Peyer's patch (tissue), 4 donors: ENCODE measurements around the gene HADHA.

Experiments used
- POLR2A ChIP-seq, 2 donors: fragments of 450-650 bp; IDR thresholded peaks; one replicate each; pipeline ENCODE4 v1.5.1; 2017; ENCODE audit warnings: antibody characterized with exemption in 2 of 2, mild to moderate bottlenecking in 2 of 2, moderate library complexity in 2 of 2
- TF ChIP-seq, protein P1 (sequence below), 6 experiments: fragments of 450-650 bp in 4 of 6; fragments of 200-600 bp in 2 of 6; sonication (generic) in 1 of 6; IDR thresholded peaks; one replicate each; pipeline ENCODE4 v1.5.1; 2017 to 2019; ENCODE audit warnings: antibody characterized with exemption in 6 of 6, mild to moderate bottlenecking in 3 of 6, moderate library complexity in 1 of 6

DNA sequence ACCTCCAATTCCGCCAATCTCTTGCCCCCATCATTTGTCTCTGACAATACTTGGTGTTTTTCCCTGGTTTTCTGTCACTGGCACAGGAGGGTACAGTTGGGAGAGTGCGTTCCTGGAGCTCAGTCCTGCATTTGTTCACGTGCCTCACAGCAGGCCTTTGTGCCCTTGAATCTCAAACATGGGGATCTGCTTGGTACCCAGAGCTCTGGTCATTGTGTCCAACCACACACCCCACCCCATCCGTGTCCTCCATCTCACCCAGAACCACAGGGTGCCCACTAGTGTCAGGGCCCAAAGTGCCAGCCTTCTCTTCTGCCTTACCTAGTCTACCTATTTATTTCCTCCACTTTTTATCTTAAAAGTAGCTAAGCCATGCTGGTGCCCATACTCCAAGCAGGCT is 55.3 kb downstream of the HADHA start:
- TF ChIP-seq, protein P1, sequence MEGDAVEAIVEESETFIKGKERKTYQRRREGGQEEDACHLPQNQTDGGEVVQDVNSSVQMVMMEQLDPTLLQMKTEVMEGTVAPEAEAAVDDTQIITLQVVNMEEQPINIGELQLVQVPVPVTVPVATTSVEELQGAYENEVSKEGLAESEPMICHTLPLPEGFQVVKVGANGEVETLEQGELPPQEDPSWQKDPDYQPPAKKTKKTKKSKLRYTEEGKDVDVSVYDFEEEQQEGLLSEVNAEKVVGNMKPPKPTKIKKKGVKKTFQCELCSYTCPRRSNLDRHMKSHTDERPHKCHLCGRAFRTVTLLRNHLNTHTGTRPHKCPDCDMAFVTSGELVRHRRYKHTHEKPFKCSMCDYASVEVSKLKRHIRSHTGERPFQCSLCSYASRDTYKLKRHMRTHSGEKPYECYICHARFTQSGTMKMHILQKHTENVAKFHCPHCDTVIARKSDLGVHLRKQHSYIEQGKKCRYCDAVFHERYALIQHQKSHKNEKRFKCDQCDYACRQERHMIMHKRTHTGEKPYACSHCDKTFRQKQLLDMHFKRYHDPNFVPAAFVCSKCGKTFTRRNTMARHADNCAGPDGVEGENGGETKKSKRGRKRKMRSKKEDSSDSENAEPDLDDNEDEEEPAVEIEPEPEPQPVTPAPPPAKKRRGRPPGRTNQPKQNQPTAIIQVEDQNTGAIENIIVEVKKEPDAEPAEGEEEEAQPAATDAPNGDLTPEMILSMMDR (IDR thresholded peaks at IDR 0.05) = no peak
- TF ChIP-seq POLR2A (IDR thresholded peaks at IDR 0.05) = no peak
